ENCODE measurements around the gene LSM2. TPM values are rescaled to one million over a fixed set of nuclear protein-coding genes. Genes with fewer than 3 reads are reported as not detected.
"Not testable (repeated sequence)": the region's sequence is repeated elsewhere in the genome, so short reads cannot be mapped to it uniquely, and the experiment has no call there.

LSM2 gene
- total RNA-seq = 10 to 100 TPM; 22.9 to 94.5 (median 29.2) TPM
- 10 to 100 TPM; 58.9 to 67.9 TPM for polyA plus RNA-seq
- total RNA-seq = 11.7 reads per million, percentile 39 among the genes with 10 or more reads in this experiment

DNA sequence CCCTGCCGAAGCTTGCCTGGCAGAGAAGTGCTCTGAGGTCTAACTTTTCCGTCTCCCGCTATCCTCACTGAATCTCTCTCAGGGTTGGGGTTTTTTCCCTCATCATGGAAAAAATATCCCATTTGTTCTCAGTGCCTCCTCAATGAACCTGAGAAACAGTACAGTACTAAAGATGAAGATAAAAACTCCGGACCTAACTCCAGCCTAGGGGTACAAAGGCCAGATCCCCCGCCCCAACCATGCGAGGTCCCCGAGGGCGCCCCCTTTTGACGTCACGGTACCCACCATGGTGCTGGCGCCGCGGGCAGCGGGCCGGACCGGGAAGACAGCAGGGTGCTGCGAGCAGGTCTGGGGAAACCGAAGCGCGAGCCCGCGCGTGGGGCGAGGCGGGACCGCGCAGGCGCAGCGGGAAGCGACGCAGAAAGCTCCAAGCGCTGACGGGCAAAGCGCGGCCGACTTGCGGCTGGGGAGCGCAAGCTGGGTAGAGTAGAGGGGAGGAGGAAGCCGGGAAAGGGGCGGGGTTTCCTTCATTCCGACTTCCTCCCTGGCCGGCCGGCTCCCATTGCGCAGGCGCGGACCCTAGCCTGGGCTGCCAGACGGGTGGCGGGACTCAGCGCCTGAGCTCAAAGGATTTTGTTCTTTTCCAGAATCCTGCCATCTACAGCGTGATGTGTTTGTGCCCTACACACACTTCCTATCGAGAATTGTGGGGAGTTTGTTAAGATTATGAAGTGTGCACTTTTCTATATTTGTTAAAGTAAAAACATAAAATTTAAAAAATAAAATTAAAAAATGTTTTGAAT is at the start of gene LSM2:
TSS of gene LSM2 (minus strand) at position 497 of the 803 bp plus-strand sequence. CDS start at position 288, 209 bp downstream.
- intact Hi-C loops (cut with micrococcal nuclease) = loop anchor here (1.0 kb wide), 3 partner anchors 9 to 67 kb away; partner anchors contain the start of gene VARS1 (in 1 of the 2)
- peaks cover 0 to 17% (median 0%) of the 10 kb centered on the region in 3 experiments for H3K36me3 ChIP-seq (ENCODE audit: control insufficient read depth in 2 of 3, insufficient read depth in 3 of 3, low read length in 3 of 3)

DNA sequence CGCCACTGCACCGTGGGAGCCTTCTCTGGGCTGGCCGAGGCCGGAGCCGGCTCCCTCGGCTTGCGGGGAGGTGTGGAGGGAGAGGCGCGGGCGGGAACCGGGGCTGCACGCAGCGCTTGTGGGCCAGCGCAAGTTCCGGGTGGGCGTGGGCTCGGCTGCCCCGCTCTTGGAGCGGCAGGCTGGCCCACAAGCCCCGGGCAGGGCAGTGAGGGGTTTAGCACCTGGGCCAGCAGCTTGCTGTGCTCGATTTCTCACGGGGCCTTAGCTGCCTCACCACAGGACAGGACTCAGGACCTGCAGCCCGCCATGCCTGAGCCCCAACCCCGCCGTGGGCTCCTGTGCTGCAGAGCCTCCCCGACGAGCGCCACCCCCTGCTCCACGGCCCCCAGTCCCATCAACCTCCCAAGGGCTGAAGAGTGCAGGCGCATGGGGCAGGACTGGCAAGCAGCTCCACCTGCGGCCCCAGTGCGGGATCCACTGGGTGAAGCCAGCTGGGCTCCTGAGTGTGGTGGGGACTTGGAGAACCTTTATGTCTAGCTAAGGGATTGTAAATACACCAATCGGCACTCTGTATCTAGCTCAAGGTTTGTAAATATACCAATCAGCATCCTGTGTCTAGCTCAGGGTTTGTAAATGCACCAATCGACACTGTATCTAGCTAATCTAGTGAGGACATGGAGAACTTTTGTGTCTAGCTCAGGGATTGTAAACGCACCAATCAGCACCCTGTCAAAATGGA is 45.4 kb upstream of the LSM2 start:
- CTCF ChIA-PET = interaction anchor here (0.6 to 0.8 kb wide), 2 partner anchors 33 to 226 kb away, joined by 3 read pairs; no protein-coding TSS in a partner anchor
- H3K9me3 Mint-ChIP-seq; POLR2A ChIA-PET; H3K9me3 ChIP-seq (ENCODE audit: control insufficient read depth in 2 of 3, low read length in 3 of 3); H3K4me1 Mint-ChIP-seq; H3K36me3 ChIP-seq (ENCODE audit: control insufficient read depth in 2 of 3, insufficient read depth in 3 of 3, low read length in 3 of 3); DNase-seq; H3K27me3 ChIP-seq (ENCODE audit: control insufficient read depth in 2 of 2, insufficient read depth in 2 of 2, low read length in 2 of 2); H3K4me3 ChIP-seq (ENCODE audit: low read length); H3K27me3 Mint-ChIP-seq; H3K27ac ChIP-seq (ENCODE audit: low read depth, low read length); intact Hi-C loops (cut with micrococcal nuclease); H3K4me1 ChIP-seq (ENCODE audit: control insufficient read depth in 2 of 2, insufficient read depth in 2 of 2, low read length in 2 of 2); H3K27ac Mint-ChIP-seq; H3K4me3 Mint-ChIP-seq; ATAC-seq: not testable (repeated sequence)
- peaks cover 0 to 10% (median 0%) of the 10 kb centered on the region in 5 donors for H3K36me3 Mint-ChIP-seq

More for the DNA sequence above, at the start of gene LSM2:
- peak within 1 kb of the TSS; percentile 92 for H3K4me3 ChIP-seq (ENCODE audit: low read length)
- ChIA-PET POLR2A (interaction anchor here (0.6 to 3.4 kb wide), 26 partner anchors 8 to 1470 kb away, joined by 3 to 30 read pairs (median 5); partner anchors contain the start of genes ABHD16A, B3GALT4, BAG6 and C6orf47), CTCF (interaction anchor here (0.6 to 2.0 kb wide), 8 partner anchors 9 to 77 kb away, joined by 3 to 11 read pairs (median 6); partner anchors contain the start of genes DDAH2, HSPA1B and VARS1)
- H3K4me3 Mint-ChIP-seq = peak within 1 kb of the TSS; percentile 86 to 95 (median 92)
- peak; percentile 96 to 98 (median 98) for DNase-seq
- peak; percentile 100 for ATAC-seq
- peak within 1 kb of the TSS; percentile 89 for H3K27ac ChIP-seq (ENCODE audit: low read depth, low read length)
- H3K27me3 Mint-ChIP-seq = no peaks in the 10 kb centered on the region
- H3K27ac Mint-ChIP-seq = peak within 1 kb of the TSS; percentile 88 to 97 (median 93)
- H3K9me3 Mint-ChIP-seq = no peaks in the 10 kb centered on the region
- peaks cover 4 to 21% (median 12%) of the 10 kb centered on the region in 5 donors for H3K36me3 Mint-ChIP-seq
- no peaks in the 10 kb centered on the region for H3K27me3 ChIP-seq (ENCODE audit: control insufficient read depth in 2 of 2, insufficient read depth in 2 of 2, low read length in 2 of 2)
- H3K4me1 Mint-ChIP-seq = peaks cover 16 to 47% (median 30%) of the 10 kb centered on the region in 7 donors
- H3K4me1 ChIP-seq (ENCODE audit: control insufficient read depth in 2 of 2, insufficient read depth in 2 of 2, low read length in 2 of 2) = peaks cover 9 to 14% of the 10 kb centered on the region in 2 donors
- no peaks in the 10 kb centered on the region for H3K9me3 ChIP-seq (ENCODE audit: control insufficient read depth in 2 of 3, low read length in 3 of 3)

DNA sequence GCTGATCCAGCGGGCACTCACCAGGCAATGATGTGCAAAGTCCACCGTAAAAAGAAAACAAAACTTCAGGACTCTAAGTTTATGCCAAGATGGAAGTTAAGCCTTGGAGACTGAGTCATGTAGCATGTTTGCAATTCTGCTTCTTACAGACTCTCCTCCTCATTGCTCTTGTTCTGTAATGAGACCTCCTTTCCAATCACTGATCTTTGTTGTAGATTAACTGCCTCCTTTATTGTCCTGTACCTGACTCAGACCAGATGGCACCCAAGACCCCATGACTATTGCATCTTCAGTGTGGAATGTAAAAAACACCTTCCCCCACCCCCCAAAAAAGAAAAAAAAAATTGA is 44.7 kb upstream of the LSM2 start:
- ATAC-seq = no peak
- Mint-ChIP-seq H3K4me1 (no peaks in the 10 kb centered on the region), H3K27ac (peak overlapping the region in 2 of 9 donors; percentile 36 to 44), H3K27me3 (no peaks in the 10 kb centered on the region), H3K4me3 (no peak overlapping the region), H3K36me3 (peaks cover 0 to 6% (median 0%) of the 10 kb centered on the region in 5 donors), H3K9me3 (peaks cover 0 to 2% (median 0%) of the 10 kb centered on the region in 11 donors)
- Histone ChIP-seq H3K27me3 (ENCODE audit: control insufficient read depth in 2 of 2, insufficient read depth in 2 of 2, low read length in 2 of 2) (no peaks in the 10 kb centered on the region), H3K36me3 (ENCODE audit: control insufficient read depth in 2 of 3, insufficient read depth in 3 of 3, low read length in 3 of 3) (no peaks in the 10 kb centered on the region), H3K27ac (ENCODE audit: low read depth, low read length) (no peak overlapping the region), H3K9me3 (ENCODE audit: control insufficient read depth in 2 of 3, low read length in 3 of 3) (no peaks in the 10 kb centered on the region), H3K4me3 (ENCODE audit: low read length) (no peak overlapping the region), H3K4me1 (ENCODE audit: control insufficient read depth in 2 of 2, insufficient read depth in 2 of 2, low read length in 2 of 2) (no peaks in the 10 kb centered on the region)
- CTCF ChIA-PET = no interaction called here
- POLR2A ChIA-PET = no interaction called here
- intact Hi-C loops (cut with micrococcal nuclease) = no loop called here
- no peak for DNase-seq

GRCh38 chr6:31850765-31851484 is 44.2 kb upstream of the LSM2 start:
- Mint-ChIP-seq H3K4me3 (no peak overlapping the region), H3K9me3 (peaks cover 0 to 2% (median 0%) of the 10 kb centered on the region in 11 donors), H3K27me3 (no peaks in the 10 kb centered on the region), H3K27ac (no peak overlapping the region), H3K36me3 (peaks cover 0 to 6% (median 0%) of the 10 kb centered on the region in 5 donors), H3K4me1 (no peaks in the 10 kb centered on the region)
- Histone ChIP-seq H3K36me3 (ENCODE audit: control insufficient read depth in 2 of 3, insufficient read depth in 3 of 3, low read length in 3 of 3) (no peaks in the 10 kb centered on the region), H3K9me3 (ENCODE audit: control insufficient read depth in 2 of 3, low read length in 3 of 3) (no peaks in the 10 kb centered on the region), H3K27ac (ENCODE audit: low read depth, low read length) (no peak overlapping the region), H3K4me1 (ENCODE audit: control insufficient read depth in 2 of 2, insufficient read depth in 2 of 2, low read length in 2 of 2) (no peaks in the 10 kb centered on the region), H3K27me3 (ENCODE audit: control insufficient read depth in 2 of 2, insufficient read depth in 2 of 2, low read length in 2 of 2) (no peaks in the 10 kb centered on the region), H3K4me3 (ENCODE audit: low read length) (no peak overlapping the region)
- DNase-seq = no peak
- intact Hi-C loops (cut with micrococcal nuclease) = no loop called here
- no peak for ATAC-seq
- POLR2A ChIA-PET = no interaction called here
- CTCF ChIA-PET = no interaction called here

GRCh38 chr6:31847276-31847978 is 40.7 kb upstream of the LSM2 start:
- Histone ChIP-seq H3K4me3 (ENCODE audit: low read length) (no peak overlapping the region), H3K4me1 (ENCODE audit: control insufficient read depth in 2 of 2, insufficient read depth in 2 of 2, low read length in 2 of 2) (no peaks in the 10 kb centered on the region), H3K36me3 (ENCODE audit: control insufficient read depth in 2 of 3, insufficient read depth in 3 of 3, low read length in 3 of 3) (no peaks in the 10 kb centered on the region), H3K27ac (ENCODE audit: low read depth, low read length) (no peak overlapping the region), H3K27me3 (ENCODE audit: control insufficient read depth in 2 of 2, insufficient read depth in 2 of 2, low read length in 2 of 2) (no peaks in the 10 kb centered on the region), H3K9me3 (ENCODE audit: control insufficient read depth in 2 of 3, low read length in 3 of 3) (no peaks in the 10 kb centered on the region)
- Mint-ChIP-seq H3K4me1 (peaks cover 0 to 6% (median 0%) of the 10 kb centered on the region in 7 donors), H3K4me3 (no peak overlapping the region), H3K27me3 (no peaks in the 10 kb centered on the region), H3K36me3 (peaks cover 0 to under 1% (median 0%) of the 10 kb centered on the region in 5 donors), H3K27ac (no peak overlapping the region), H3K9me3 (peaks cover 0 to under 1% (median 0%) of the 10 kb centered on the region in 11 donors)
- intact Hi-C loops (cut with micrococcal nuclease) = no loop called here
- no peak for DNase-seq
- no peak for ATAC-seq
- ChIA-PET POLR2A (interaction anchor here (0.6 to 0.9 kb wide), 2 partner anchors 11 to 39 kb away, joined by 3 to 6 read pairs; no protein-coding TSS in a partner anchor), CTCF (no interaction called here)
